ENCODE data around the gene DNAJB11. TPM values are rescaled to one million over a fixed set of nuclear protein-coding genes. Genes with fewer than 3 reads are reported as not detected.

Gene DNAJB11
- total RNA-seq, 1 experiment from 2014 or later = 54.3 TPM

DNA sequence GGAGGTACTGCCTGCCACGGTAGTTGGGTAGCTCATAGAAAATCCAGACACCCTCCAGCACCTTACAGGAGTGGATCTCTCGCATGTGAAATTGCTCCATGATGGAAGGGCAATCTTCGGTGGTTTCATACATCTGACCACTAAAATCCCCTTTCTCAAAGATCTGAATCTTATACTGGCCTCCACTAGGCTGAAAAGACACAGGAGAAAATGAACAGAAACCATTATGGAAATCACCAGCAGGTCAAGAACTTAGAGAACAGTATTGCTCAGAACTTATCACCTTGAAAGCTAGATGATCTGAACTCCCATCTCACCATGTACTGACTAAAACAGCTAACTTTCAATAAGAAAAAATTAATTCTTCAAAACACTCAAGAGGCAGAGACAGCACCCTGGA lies 31.7 kb upstream of the DNAJB11 start:
- Histone ChIP-seq H3K9me3 (ENCODE audit: control insufficient read depth in 1 of 2, insufficient read depth in 1 of 2, low read depth in 1 of 2, low read length in 2 of 2) (no peaks in the 10 kb centered on the region), H2AFZ (ENCODE audit: low read depth, low read length, poor library complexity, severe bottlenecking) (no peak overlapping the region), H3K79me2 (ENCODE audit: insufficient read depth, low read length) (no peaks in the 10 kb centered on the region), H3K27me3 (ENCODE audit: insufficient read depth, low read length) (no peaks in the 10 kb centered on the region), H3K36me3 (ENCODE audit: control insufficient read depth in 1 of 2, insufficient read depth in 2 of 2, low read length in 2 of 2) (no peaks in the 10 kb centered on the region), H3K4me2 (ENCODE audit: low read length) (no peak overlapping the region), H3K9me2 (ENCODE audit: insufficient read depth) (no peaks in the 10 kb centered on the region), H4K20me1 (ENCODE audit: insufficient read depth) (no peaks in the 10 kb centered on the region), H3K9ac (ENCODE audit: low read length) (no peak overlapping the region), H3K4me1 (ENCODE audit: control insufficient read depth in 1 of 2, insufficient read depth in 2 of 2, low read length in 2 of 2) (peaks cover 9 to 17% of the 10 kb centered on the region in 2 experiments; a peak in 3 of 4 replicates), H3K4me3 (replicated peaks in 1 of 2; ENCODE audit: low read depth in 1 of 2, low read length in 2 of 2) (no peak overlapping the region), H3K27ac (ENCODE audit: low read depth, low read length) (no peak overlapping the region)
- DNase-seq (ENCODE audit: low read depth, low spot score) = no peak
- ChIA-PET POLR2A (interaction anchor here (0.5 kb wide), 1 partner anchor 58 kb away, joined by 3 read pairs; no protein-coding TSS in a partner anchor), CTCF (interaction anchor here (1.2 to 4.0 kb wide), 2 partner anchors 279 to 297 kb away, joined by 6 to 25 read pairs; no protein-coding TSS in a partner anchor), RAD21 (ENCODE audit: low non-redundant PET in 1 of 2, low total read pairs in 2 of 2, uncharacterized antibody in 2 of 2, unreplicated experiment in 2 of 2) (no interaction called here)
- TF ChIP-seq SP1 (IDR thresholded peaks at IDR 0.05; ENCODE audit: low read depth) (no peak), RAD21 (IDR thresholded peaks at IDR 0.05; ENCODE audit: low read depth) (no peak), REST (IDR thresholded peaks at IDR 0.05; ENCODE audit: low read depth) (no peak), ZNF274 (IDR thresholded peaks at IDR 0.05; ENCODE audit: low read depth, low read length) (no peak), JUND (IDR thresholded peaks at IDR 0.05) (no peak), FOSL1 (IDR thresholded peaks at IDR 0.05; ENCODE audit: low read depth) (no peak), ZFX (IDR thresholded peaks at IDR 0.05) (no peak), EGR1 (IDR thresholded peaks at IDR 0.05; ENCODE audit: low read depth) (no peak), SRF (IDR thresholded peaks at IDR 0.05; ENCODE audit: low read depth) (no peak), ATF3 (IDR thresholded peaks at IDR 0.05) (no peak), SIN3A (IDR thresholded peaks at IDR 0.05; ENCODE audit: low read depth) (no peak), CBX3 (IDR thresholded peaks at IDR 0.05; ENCODE audit: low read depth) (no peak), TCF7L2 (IDR thresholded peaks at IDR 0.05; ENCODE audit: borderline replicate concordance, extremely low read depth, insufficient read depth, insufficient read length) (no peak)
- TF ChIP-seq, protein P1, sequence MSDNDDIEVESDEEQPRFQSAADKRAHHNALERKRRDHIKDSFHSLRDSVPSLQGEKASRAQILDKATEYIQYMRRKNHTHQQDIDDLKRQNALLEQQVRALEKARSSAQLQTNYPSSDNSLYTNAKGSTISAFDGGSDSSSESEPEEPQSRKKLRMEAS (IDR thresholded peaks at IDR 0.05) = no peak
- TF ChIP-seq, protein P2, sequence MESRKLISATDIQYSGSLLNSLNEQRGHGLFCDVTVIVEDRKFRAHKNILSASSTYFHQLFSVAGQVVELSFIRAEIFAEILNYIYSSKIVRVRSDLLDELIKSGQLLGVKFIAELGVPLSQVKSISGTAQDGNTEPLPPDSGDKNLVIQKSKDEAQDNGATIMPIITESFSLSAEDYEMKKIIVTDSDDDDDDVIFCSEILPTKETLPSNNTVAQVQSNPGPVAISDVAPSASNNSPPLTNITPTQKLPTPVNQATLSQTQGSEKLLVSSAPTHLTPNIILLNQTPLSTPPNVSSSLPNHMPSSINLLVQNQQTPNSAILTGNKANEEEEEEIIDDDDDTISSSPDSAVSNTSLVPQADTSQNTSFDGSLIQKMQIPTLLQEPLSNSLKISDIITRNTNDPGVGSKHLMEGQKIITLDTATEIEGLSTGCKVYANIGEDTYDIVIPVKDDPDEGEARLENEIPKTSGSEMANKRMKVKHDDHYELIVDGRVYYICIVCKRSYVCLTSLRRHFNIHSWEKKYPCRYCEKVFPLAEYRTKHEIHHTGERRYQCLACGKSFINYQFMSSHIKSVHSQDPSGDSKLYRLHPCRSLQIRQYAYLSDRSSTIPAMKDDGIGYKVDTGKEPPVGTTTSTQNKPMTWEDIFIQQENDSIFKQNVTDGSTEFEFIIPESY (IDR thresholded peaks at IDR 0.05; ENCODE audit: extremely low read depth, insufficient replicate concordance, low read length) = no peak
- intact Hi-C loops (cut with micrococcal nuclease) = no loop called here
- no peak for ATAC-seq
- no TSS peak for BruUV-seq (replicated peaks)

Measured in HCT116 (cell line).